SK-N-SH (cell line): ENCODE measurements around the gene UBE2A.

Source experiments
- CHD2 ChIP-seq: fragments of 150-350 bp; IDR thresholded peaks from 2 replicates; pipeline ENCODE4 v1.6.1; 2018; ENCODE audit warnings: low read length; ENCODE audit not compliant: partially characterized antibody
- EP300 ChIP-seq, 2 experiments: IDR thresholded peaks; 2 replicates each; pipeline versions ENCODE4 v1.4.0 to v1.6.1; 2012; ENCODE audit warnings: borderline replicate concordance in 1 of 2, low read depth in 1 of 2, low read length in 1 of 2
- EZH2phosphoT487 ChIP-seq: fragments of 200-600 bp; sonication (generic); IDR thresholded peaks from 2 replicates; pipeline ENCODE4 v1.6.1; 2017; ENCODE audit warnings: low read depth, mixed run types, mild to moderate bottlenecking, antibody characterized with exemption, moderate library complexity, borderline replicate concordance
- MEF2A ChIP-seq: IDR thresholded peaks from 2 replicates; pipeline ENCODE4 v1.4.0; 2012; ENCODE audit warnings: low read depth, borderline replicate concordance
- NFIC ChIP-seq: IDR thresholded peaks from 2 replicates; pipeline ENCODE4 v1.4.0; 2012; ENCODE audit warnings: borderline replicate concordance
- RCOR1 ChIP-seq: fragments of 150-350 bp; IDR thresholded peaks from 2 replicates; pipeline ENCODE4 v1.6.1; 2017; ENCODE audit warnings: antibody characterized with exemption, low read length
- TAF1 ChIP-seq: IDR thresholded peaks from 2 replicates; pipeline ENCODE4 v1.6.1; 2012; ENCODE audit warnings: low read depth, mild to moderate bottlenecking, low read length, moderate library complexity, borderline replicate concordance
- TCF12 ChIP-seq: IDR thresholded peaks from 2 replicates; pipeline ENCODE4 v1.4.0; 2012
- TEAD4 ChIP-seq: IDR thresholded peaks from 2 replicates; pipeline ENCODE4 v1.4.0; 2012; ENCODE audit warnings: mild to moderate bottlenecking, borderline replicate concordance; ENCODE audit not compliant: insufficient read depth
- TF ChIP-seq, protein P1 (sequence below): IDR thresholded peaks from 2 replicates; pipeline ENCODE4; 2012
- TF ChIP-seq, protein P2 (sequence below): fragments of 200-600 bp; sonication (generic); IDR thresholded peaks from 2 replicates; pipeline ENCODE4 v1.6.1; 2017; ENCODE audit warnings: antibody characterized with exemption, mild to moderate bottlenecking, moderate library complexity

DNA sequence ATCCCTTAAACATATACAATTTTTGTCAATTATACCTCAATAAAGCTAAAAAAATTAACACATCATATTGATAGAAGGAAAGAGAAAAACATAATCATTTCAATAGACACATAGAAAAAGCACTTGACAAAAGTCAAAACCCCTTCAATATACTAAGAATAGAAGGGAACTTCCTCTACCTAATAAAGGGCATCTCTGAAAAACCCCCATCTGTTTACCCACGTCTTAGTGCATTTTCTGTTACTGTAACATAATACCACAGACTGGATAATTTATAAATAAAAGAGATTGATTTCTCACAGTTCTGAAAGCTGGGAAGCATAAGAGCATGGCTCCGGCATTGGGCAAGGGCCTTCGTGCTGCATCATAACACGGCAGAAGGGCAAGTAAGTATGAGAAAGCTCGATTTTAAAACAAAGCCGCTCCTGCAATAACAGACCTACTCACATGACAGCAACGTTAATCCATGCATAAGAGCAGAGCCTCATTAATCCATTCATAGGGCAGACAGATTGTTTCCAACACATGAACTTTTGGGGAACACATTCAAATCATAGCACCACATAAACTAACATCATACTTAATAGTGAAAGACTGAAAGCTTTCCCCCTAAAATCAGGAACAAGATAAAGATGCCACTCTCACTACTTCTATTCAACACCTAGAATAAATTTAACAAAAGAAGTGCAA lies 24.9 kb upstream of the UBE2A start:
- TF ChIP-seq TEAD4 (no peak), EZH2phosphoT487 (no peak), CHD2 (no peak), NFIC (no peak), RCOR1 (no peak), MEF2A (no peak), TCF12 (no peak), TAF1 (no peak), EP300 (IDR thresholded peaks at IDR 0.05; ENCODE audit: borderline replicate concordance in 1 of 2, low read depth in 1 of 2, low read length in 1 of 2) (no peak)
- TF ChIP-seq, protein P1, sequence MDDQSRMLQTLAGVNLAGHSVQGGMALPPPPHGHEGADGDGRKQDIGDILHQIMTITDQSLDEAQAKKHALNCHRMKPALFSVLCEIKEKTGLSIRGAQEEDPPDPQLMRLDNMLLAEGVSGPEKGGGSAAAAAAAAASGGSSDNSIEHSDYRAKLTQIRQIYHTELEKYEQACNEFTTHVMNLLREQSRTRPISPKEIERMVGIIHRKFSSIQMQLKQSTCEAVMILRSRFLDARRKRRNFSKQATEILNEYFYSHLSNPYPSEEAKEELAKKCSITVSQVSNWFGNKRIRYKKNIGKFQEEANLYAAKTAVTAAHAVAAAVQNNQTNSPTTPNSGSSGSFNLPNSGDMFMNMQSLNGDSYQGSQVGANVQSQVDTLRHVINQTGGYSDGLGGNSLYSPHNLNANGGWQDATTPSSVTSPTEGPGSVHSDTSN = no peak
- TF ChIP-seq, protein P2, sequence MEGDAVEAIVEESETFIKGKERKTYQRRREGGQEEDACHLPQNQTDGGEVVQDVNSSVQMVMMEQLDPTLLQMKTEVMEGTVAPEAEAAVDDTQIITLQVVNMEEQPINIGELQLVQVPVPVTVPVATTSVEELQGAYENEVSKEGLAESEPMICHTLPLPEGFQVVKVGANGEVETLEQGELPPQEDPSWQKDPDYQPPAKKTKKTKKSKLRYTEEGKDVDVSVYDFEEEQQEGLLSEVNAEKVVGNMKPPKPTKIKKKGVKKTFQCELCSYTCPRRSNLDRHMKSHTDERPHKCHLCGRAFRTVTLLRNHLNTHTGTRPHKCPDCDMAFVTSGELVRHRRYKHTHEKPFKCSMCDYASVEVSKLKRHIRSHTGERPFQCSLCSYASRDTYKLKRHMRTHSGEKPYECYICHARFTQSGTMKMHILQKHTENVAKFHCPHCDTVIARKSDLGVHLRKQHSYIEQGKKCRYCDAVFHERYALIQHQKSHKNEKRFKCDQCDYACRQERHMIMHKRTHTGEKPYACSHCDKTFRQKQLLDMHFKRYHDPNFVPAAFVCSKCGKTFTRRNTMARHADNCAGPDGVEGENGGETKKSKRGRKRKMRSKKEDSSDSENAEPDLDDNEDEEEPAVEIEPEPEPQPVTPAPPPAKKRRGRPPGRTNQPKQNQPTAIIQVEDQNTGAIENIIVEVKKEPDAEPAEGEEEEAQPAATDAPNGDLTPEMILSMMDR = no peak
